GM21447 (cell line): ENCODE results near the gene PHACTR4.
"Not testable (repeated sequence)": the region's sequence is repeated elsewhere in the genome, so short reads cannot be mapped to it uniquely, and the experiment has no call there.

Source experiments
- ATAC-seq: cut with Tn5 transposase; IDR thresholded peaks from one replicate; pipeline ENCODE4 v1.9.1; 2021; ENCODE audit not compliant: unreplicated experiment

Gene PHACTR4

DNA sequence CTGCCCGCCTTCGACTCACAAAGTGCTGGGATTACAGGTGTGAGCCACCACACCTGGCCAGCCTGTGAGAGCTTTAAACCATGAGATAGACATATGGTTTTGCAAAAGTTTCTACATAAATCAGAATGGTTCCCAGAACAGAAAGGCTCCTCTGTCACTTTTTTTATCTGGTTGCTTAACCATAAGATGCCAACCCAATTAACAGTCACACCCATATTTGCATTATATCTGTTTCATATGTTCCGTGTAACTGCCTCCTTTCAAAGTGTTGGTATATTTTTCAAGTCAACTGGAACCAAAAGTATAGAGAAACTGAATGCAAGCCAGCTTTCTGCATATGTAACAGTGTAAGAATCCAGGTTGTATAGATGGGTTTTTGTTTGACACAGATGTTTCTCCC lies 112.6 kb downstream of the PHACTR4 start:
- ATAC-seq: no peak

DNA sequence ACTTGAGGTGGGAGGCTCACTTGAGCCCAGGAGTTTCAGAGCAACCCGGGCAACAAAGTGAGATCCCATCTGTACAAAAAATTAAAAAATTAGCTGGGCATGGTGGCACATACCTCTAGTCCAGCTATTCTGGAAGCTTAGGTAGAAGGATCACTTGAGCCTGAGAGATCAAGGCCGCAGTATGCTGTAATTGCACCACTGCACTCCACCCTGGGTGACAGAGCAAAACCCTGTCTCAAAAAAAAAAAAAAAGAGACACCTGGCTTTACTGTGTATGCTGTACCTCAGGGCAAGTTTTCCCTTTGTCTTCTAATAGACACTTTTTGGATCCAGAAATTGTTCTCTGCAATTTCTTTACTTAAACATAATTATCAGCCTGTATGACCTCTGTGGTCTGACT lies 113.2 kb downstream of the PHACTR4 start:
- ATAC-seq: no peak

DNA sequence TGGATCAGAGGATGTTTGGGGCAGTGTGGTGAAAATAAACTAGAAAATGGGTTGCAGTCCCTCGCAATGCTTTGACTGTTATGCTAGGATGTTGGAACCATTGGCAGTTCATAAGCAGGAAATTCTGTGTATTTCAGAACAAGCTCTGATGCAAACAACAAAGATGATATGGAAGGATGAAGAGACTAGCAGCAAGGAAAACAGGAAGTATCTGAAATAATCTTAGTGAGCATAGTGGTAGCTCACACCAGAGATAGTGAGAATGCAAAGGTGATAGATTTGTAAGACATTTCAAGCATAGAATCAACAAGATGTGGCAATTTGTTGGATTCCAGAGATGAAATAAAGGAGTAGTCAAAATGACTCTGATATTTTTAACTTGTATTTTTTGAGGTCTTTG lies 125.2 kb downstream of the PHACTR4 start:
- no peak for ATAC-seq

DNA sequence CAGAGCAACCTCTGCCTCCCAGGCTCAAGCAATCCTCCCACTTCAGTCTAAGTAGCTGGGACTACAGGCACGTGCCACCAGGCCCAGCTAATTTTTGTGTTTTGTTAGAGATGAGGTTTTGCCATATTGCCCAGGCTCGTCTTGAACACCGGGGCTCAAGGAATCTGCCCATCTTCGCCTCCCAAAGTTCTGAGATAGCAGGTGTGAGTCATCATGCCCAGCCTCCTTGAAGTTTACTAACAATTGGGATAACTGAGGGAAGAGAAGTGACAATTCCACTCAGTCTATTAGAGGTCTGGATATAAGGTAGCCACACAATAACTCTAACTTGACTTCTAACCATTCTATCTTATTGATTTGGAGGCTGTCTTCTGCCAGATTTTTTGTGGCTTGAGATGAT lies 130.0 kb downstream of the PHACTR4 start:
- ATAC-seq: no peak

DNA sequence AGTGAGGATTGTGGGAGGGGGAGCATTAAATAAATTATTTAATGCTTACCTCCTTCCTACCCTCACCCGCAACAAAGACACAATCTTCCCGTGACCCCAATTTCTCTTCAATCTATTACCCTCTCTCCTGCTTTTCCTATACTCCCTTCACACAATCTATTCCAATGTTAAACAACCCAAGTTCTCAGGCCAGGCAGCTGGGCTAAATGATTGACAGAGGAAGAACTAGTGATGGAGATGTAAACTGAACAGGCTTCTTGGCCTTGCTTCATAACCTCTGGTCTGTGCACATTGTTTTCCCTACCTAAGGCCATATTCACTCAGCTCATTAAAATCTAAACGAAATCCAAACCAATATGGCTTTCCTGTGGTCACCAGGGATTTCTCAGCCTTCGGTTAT lies 132.4 kb downstream of the PHACTR4 start:
- ATAC-seq: no peak

DNA sequence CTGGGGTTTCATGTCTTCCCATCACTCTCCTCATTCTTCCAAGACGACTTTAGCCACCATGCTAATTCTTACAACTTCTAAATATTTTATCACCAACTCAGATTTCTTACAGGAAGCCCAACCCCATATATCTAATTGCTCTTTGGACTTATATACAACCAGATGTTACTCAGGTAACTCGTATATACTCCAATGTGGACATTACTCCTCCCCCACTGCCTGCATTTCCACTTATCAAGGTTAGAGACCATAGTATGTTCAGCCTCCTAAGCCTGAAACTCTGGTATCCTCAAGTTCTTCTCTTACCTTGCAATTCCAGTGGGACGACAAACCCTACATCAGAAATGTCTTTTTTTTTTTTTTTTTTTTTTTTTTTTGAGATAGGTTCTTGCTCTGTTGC lies 133.6 kb downstream of the PHACTR4 start:
- ATAC-seq: no peak

DNA sequence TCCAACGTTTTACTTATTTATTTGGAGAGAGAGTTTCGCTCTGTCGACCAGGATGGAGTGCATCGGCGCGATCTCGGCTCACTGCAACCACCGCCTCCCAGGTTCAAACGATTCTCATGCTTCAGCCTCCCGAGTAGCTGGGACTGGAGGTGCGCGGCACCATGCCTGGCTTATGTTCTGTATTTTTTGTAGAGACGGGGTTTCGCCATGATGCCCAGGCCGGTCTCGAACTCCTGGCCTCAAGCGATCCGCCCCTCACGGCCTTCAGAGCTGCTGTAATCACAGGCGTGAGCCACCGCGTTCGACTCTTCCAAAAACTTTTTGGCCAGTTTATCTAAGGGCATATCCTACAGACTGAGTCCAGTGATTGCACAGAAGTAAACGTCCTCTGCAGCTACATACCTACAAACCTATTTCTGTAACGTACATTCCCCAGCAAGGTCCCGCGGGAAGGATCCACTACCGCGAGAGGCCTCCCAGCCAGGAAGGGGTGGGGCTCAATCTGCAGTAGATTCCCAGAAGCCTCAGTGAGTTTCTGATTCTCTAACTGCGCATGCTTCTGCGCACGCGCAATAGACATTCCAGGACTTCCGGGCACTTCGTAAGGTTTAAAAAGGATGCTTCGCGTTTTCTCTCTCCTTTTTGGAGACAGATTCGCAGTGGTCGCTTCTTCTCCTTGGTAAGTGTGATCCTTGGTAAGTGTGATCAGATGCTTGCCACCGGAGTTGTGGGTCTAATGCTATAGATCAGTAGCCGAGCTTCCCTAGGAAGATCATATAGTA lies 136.1 kb downstream of the PHACTR4 start, which contains the start of gene RCC1:
TSS of gene RCC1 (plus strand) at position 638 of the 782 bp plus-strand sequence. CDS start 23,824 bp downstream, outside the sequence.
- ATAC-seq: peak; percentile 76

DNA sequence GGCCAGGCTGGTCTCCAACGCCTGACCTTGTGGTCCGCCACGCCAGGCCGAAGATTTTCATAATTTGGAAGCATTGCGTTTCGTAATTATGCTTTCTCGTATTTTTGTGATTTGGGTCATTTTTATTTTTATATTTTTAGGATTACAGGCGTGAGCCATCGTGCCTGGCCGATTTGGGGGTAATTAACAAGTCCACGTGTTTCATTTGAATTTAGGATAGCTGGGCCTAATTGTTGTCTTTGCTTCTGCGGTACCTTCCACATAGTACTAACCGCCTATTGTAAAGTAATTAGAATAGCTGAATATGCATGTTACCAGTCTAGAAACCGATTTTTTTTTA lies 137.3 kb downstream of the PHACTR4 start:
- no peak for ATAC-seq

DNA sequence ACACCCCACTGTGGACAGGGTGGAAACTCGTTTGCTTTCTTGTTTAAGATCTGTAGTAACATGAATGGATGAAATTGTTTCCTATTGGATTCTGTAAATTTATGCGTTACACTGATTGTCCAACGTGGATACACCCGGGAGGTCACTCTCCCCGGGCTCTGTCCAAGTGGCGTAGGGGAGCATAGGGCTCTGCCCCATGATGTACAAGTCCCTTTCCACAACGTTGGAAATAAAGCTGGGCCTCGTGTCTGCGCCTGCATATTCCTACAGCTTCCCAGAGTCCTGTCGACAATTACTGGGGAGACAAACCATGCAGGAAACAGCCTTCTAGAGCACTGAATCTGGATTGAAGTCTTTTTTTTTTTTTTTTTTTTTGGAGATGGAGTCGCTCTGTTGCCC lies 137.7 kb downstream of the PHACTR4 start:
- no peak for ATAC-seq

DNA sequence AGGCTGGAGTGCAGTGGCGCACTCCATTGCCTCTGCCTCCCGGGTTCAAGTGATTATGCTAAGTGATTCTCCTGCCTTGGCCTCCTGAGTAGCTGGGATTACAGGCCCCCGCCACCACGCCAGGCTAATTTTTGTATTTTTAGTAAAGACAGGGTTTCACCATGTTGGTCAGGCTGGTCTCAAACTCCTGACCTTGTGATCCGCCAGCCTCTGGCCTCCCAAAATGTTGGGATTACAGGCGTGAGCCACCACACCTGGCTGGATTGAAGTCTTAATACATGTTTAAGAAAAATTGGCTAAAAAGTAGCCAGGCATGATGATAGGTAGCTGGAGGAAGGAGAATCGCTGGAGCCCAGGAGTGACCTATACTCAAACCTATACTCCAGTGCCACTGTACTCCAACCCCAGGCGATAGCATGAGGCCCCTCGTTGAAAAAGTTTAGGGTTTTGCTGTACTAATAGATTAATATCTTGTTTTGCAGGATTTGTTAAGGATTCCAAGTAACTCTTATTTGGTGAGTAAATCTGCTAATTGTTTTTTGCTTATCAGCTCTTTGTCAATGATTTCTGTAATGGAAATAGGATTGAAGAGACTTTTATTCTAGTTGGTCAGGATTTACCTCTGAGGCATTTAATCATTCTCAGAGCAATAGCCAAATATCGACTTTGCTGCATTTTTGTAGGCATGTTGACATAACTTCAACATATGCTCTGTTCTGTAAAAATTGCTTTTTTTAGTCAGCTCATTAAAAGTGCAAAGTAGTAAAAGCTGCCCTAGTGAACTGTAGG lies 138.3 kb downstream of the PHACTR4 start:
- ATAC-seq: no peak

DNA sequence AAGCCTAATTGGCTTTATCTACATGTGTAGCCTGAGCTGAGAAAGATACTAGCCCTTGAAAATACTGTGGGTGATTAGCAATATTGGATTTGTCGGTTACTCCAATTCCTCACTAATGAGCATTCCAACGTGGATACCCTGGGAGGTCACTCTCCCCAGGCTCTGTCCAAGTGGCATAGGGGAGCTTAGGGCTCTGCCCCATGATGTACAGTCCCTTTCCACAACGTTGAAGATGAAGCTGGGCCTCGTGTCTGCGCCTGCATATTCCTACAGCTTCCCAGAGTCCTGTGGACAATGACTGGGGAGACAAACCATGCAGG lies 138.9 kb downstream of the PHACTR4 start:
- ATAC-seq: no peak

DNA sequence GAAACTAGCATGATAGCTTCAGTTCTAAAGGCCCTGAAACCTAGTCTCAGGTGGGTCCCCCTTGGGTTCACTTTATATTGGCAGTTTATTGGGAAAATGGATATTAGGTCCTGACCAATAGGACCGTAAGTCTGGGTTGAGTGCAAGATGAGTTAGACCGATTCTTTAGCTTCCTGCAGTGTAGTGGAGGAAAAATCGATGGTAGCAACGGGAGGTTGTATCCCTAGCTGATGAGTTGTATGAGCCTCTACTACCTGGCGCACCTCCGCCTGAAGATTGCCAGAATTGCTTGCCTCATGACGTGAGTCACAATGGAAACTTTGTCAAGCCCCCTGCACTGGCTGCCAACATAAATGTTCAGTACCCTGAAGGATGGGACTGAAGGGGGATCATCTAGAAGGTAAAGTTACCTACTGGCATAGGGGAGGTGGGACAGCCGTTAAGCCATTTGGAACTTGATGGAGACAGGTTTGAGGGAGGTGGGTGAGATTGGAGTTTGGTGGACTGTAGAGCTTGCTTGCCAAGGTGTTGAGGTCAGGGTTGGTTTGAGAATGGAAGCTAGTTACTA lies 140.2 kb downstream of the PHACTR4 start:
- ATAC-seq: no peak

DNA sequence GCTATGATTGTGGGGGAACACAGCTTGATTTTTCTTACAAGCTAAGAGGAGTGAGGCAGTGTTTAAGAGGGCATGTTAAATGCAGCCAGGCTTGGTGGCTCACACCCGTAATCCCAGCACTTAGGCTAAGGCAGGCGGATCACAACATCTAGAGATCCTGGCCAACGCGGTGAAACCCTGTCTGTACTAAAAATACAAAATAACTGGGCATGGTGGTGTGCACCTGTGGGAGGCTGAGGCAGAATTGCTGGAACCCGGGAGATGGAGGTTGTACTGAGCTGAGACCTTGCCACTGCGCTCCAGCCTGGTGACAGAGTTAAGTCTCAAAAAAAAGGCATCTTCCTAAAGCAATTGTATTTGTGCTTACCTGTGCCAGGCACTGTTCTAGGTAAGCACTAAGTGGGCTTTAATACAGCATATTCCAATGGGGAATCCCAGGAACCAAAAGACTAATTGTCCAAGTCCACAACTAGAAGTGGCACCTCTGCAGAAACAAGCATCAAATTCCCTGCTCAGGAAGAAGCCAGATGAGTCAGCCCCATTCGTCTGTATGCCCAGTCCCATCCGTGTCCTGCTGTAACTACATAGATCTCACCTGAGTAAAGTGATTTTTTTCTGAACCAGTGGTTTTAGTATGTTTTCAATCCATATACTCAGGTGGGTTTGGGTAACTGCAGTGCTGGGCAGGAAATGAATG lies 140.9 kb downstream of the PHACTR4 start:
- ATAC-seq: no peak

DNA sequence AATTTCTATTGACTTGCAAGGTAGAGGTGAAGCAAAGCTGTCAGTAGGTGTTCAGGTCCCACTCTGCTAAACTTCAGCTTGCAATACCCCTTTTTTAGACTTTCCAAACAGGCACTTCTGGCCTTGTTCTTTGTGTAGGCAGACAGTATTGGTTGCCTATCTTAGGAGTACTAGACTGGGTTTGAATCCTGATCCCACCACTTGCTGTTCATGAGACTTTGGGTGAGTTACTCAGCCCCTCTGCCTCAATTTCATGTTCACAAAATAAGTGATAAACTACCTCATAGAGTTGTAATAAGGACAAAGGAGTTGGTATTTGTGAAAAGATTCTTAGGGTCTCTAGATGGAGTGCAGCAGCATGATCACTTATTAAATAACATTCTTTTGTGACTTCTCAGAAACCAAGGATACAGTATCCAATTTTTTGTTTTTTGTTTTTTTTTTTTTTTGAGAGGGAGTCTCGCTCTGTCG lies 141.5 kb downstream of the PHACTR4 start:
- ATAC-seq: no peak

DNA sequence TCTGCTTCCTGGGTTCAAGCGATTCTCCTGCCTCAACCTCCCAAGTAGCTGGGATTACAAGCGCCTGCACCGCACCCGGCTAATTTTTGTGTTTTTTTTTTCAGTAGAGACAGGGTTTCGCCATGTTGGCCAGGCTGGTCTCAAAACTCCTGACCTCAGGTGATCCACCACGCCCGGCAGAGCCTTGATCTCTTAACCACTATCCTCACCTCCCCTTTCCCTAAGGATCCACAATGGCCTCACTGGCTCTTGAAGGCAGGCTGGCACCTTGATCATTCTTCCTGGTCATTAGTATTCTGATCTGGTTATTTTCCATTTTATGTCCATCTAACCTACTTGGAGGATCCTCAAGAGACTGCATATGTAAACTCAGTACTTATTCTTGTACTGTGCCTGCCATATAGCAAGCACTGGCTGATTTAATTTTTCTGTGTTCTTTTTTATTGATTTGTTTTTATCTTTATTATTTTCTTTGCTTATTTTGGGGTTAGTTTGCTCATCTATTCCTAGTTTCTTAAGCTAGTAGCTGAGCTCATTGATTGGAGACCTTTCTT lies 142.6 kb downstream of the PHACTR4 start:
- no peak for ATAC-seq

DNA sequence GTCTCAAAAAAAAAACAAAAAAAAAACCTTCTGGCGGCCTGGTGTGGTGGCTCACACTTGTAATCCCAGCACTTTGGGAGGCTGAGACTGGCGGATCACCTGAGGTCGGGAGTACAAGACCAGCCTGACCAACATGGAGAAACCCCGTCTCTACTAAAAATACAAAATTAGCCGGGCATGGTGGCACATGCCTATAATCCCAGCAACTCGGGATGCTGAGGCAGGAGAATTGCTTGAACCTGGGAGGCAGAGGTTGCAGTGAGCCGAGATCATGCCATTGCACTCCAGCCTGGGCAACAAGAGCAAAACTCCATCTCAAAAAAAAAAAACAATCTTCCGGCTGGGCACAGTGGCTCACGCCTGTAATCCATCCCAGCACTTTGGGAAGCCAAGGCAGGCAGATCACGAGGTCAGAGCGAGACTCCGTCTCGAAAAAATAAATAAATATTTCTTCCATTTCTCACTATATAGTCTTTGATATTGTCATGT lies 144.9 kb downstream of the PHACTR4 start:
- ATAC-seq: not testable (repeated sequence)

DNA sequence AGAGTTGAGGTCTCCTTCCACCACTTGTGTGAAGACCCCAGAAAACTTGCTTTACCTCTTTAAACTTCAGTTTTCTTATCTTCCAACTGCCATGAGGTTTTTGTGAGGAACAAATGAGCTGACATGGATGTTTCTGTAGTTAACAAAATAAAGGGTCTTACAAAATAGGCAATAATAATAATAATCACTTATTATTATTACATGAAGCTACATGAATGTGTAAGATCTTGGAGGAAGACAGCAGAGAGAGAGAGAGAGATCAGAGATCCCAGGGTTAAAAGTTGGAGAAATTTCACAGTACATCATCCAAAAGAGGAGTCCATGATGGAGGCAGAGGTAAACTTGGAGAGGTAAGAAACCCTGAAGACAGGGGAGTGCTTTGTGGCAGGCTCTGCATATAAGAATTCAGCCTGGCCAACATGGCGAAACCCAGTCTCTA lies 147.0 kb downstream of the PHACTR4 start:
- ATAC-seq: no peak

DNA sequence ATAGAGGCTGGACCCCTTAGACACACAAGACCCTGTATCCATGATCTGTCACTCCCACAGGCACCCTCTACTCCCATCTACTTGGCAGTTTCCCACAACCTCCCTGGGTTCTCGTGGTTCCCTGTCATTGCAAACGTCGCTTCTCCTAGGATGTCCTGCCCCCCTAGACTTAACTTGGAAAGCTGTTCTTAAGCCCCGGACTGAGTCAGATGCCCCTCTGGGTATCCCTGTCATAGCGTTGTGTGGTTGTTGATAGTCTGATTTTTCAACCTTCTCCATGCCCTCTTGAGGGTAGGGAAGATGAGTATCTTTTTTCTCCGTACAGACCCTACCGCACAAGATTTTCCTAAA lies 148.1 kb downstream of the PHACTR4 start:
- peak; percentile 13 for ATAC-seq

DNA sequence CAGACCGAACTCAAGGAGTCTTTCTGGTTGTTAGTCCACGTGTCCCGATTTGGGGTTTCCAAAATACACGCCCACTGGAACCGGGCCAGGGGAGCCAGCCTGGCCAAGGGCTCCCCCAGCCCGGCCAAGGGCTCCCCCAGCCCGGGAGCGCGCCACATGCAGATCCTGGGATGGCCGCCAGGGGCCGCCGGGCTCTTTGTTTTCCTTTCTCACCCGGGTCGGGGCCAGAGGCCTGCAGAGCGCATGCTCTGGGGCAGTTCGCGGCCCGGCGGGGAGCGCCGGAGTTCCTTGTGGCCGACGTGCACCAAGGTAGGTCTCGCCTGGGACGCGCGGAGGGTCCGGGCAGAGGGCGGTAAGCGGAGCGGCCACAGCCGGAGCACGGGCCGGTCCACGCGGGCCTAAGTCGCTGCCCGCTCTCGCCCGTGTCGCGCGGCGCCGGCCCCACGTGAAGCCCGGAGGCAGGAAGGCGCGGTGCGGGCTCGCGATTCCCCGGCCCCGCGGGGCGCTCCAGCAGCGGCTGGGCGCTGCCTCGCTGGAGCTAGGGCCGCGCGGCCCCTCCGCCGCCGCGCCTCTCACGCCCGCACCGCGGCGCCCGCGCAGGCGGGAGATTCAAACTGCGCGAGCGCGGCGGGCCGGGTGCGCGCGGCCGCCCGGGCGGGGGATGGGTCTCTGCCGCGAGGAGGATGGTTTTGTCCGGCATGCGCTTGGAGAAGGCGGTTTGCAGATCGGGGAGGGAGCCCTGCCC lies 148.6 kb downstream of the PHACTR4 start:
- peak; percentile 74 for ATAC-seq

DNA sequence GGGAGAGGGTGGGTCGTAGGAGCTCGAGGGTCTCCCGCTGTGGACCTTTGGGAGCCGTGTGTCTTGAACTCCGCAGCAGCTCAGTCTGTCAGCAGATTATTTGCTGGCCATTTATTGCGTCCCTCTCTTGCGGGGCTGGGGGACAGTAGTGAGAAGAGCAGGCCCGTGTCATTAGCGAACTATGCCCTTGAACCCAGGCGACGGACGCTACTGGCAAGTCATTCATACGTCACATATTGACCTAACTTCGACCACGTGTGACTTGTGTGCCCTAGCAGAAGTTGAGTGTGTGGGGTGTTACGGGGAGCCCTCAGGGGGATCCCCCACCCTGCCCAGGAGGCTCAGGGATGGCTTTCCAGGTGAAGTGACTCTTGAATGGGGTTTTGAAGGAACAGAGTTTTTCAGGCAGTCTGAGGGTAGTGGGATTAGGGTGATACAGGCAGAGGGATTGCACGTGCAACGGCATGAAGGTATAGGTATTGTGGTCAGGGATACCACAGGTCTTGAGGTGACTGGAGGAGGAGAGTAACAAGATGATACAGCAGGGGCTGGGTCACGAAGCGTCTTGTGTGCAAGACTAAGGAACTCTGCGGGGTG lies 149.3 kb downstream of the PHACTR4 start:
- no peak for ATAC-seq
